T-helper 17 cell (primary cell): Measurements from ENCODE around the gene SNTG2. TPM values are rescaled to one million over a fixed set of nuclear protein-coding genes. Genes with fewer than 3 reads are reported as not detected.

Experiments used
- ATAC-seq: fragments of 150-1000 bp; cut with Tn5 transposase; 2 replicates; pipeline ENCODE4 v1.10.0; 2021; ENCODE audit warnings: mild to moderate bottlenecking, moderate library complexity
- DNase-seq, 3 donors: peaks; one replicate each; pipeline versions ENCODE4 v3.0.0 to v3.0.0-alpha.2; 2020 to 2021
- H3K9me3 ChIP-seq: one replicate; pipeline ENCODE4 v1.7.0; 2013; ENCODE audit warnings: low read length, mild to moderate bottlenecking; ENCODE audit not compliant: control insufficient read depth, poor library complexity, severe bottlenecking
- H3K27ac Mint-ChIP-seq: one replicate; pipeline ENCODE4 v1.8.0; 2022; ENCODE audit warnings: mild to moderate bottlenecking, moderate library complexity, mixed read lengths
- H3K27me3 Mint-ChIP-seq: one replicate; pipeline ENCODE4 v1.8.0; 2022; ENCODE audit warnings: mixed read lengths
- H3K36me3 Mint-ChIP-seq: one replicate; pipeline ENCODE4 v1.8.0; 2022; ENCODE audit warnings: low read depth, mixed read lengths
- H3K4me1 Mint-ChIP-seq: one replicate; pipeline ENCODE4 v1.8.0; 2022; ENCODE audit warnings: mild to moderate bottlenecking, mixed read lengths
- H3K4me3 Mint-ChIP-seq: one replicate; pipeline ENCODE4 v1.8.0; 2022; ENCODE audit warnings: mild to moderate bottlenecking, moderate library complexity, mixed read lengths
- total RNA-seq, 4 donors: library from RNA in 2 of 4; stranded (reverse) in 2 of 4; gene quantifications; one replicate each; pipeline ENCODE4 v1.2.3 and lab custom pipeline; 2022 to 2026

Gene SNTG2
- total RNA-seq, 2 donors from 2014 or later, result 2.0 to 6.3 TPM

- Mint-ChIP-seq H3K27ac (no peak overlapping the region), H3K4me1 (no peaks in the 10 kb centered on the region), H3K36me3 (no peaks in the 10 kb centered on the region), H3K4me3 (no peak overlapping the region), H3K27me3 (no peaks in the 10 kb centered on the region)
- H3K9me3 ChIP-seq, result peaks cover 4% of the 10 kb centered on the region
- ATAC-seq (no peak), DNase-seq (no peak)
Measured at GRCh38 chr2:1004398-1004797, 53.7 kb downstream of the SNTG2 start.

GRCh38 chr2:1010415-1010930, 59.8 kb downstream of the SNTG2 start:
- H3K27ac Mint-ChIP-seq, result no peak overlapping the region
- no peak overlapping the region for H3K4me3 Mint-ChIP-seq
- ATAC-seq, result no peak

GRCh38 chr2:1011006-1011405, 60.4 kb downstream of the SNTG2 start:
- no peaks in the 10 kb centered on the region for H3K9me3 ChIP-seq
- no peak for ATAC-seq
- Mint-ChIP-seq H3K4me3 (no peak overlapping the region), H3K36me3 (no peaks in the 10 kb centered on the region), H3K27me3 (peaks cover 19% of the 10 kb centered on the region), H3K27ac (no peak overlapping the region), H3K4me1 (peaks cover 10% of the 10 kb centered on the region)
- no peak for DNase-seq

More at GRCh38 chr2:1010415-1010930, 59.8 kb downstream of the SNTG2 start:
- Mint-ChIP-seq H3K36me3 (no peaks in the 10 kb centered on the region), H3K27me3 (peaks cover 19% of the 10 kb centered on the region), H3K4me1 (peaks cover 10% of the 10 kb centered on the region)
- H3K9me3 ChIP-seq, result no peaks in the 10 kb centered on the region
- DNase-seq, result no peak

GRCh38 chr2:1011985-1012384, 61.3 kb downstream of the SNTG2 start:
- H3K36me3 Mint-ChIP-seq, result no peaks in the 10 kb centered on the region
- H3K9me3 ChIP-seq, result no peaks in the 10 kb centered on the region
- peaks cover 10% of the 10 kb centered on the region for H3K4me1 Mint-ChIP-seq
- H3K4me3 Mint-ChIP-seq, result no peak overlapping the region
- no peak for ATAC-seq
- peaks cover 19% of the 10 kb centered on the region for H3K27me3 Mint-ChIP-seq
- DNase-seq, result no peak
- H3K27ac Mint-ChIP-seq, result no peak overlapping the region

GRCh38 chr2:1014802-1015201, 64.2 kb downstream of the SNTG2 start:
- Mint-ChIP-seq H3K27me3 (peaks cover 15% of the 10 kb centered on the region), H3K4me3 (no peak overlapping the region), H3K4me1 (peaks cover 12% of the 10 kb centered on the region), H3K36me3 (no peaks in the 10 kb centered on the region), H3K27ac (no peak overlapping the region)
- DNase-seq, result no peak
- no peaks in the 10 kb centered on the region for H3K9me3 ChIP-seq
- ATAC-seq, result no peak

GRCh38 chr2:1016500-1016899, 65.9 kb downstream of the SNTG2 start:
- H3K27me3 Mint-ChIP-seq, result peaks cover 5% of the 10 kb centered on the region
- H3K36me3 Mint-ChIP-seq, result no peaks in the 10 kb centered on the region
- ATAC-seq, result no peak
- no peak overlapping the region for H3K27ac Mint-ChIP-seq
- DNase-seq, result no peak
- H3K4me1 Mint-ChIP-seq, result peaks cover 5% of the 10 kb centered on the region
- no peak overlapping the region for H3K4me3 Mint-ChIP-seq
- no peaks in the 10 kb centered on the region for H3K9me3 ChIP-seq

- H3K36me3 Mint-ChIP-seq, result no peaks in the 10 kb centered on the region
- ATAC-seq, result no peak
- no peaks in the 10 kb centered on the region for H3K9me3 ChIP-seq
Measured at GRCh38 chr2:1017827-1018226, 67.2 kb downstream of the SNTG2 start.

GRCh38 chr2:1020206-1020605, 69.6 kb downstream of the SNTG2 start:
- ATAC-seq (no peak), DNase-seq (no peak)
- Mint-ChIP-seq H3K27me3 (no peaks in the 10 kb centered on the region), H3K36me3 (no peaks in the 10 kb centered on the region), H3K4me3 (no peak overlapping the region), H3K27ac (no peak overlapping the region), H3K4me1 (peaks cover 8% of the 10 kb centered on the region)
- no peaks in the 10 kb centered on the region for H3K9me3 ChIP-seq

More at GRCh38 chr2:1017827-1018226, 67.2 kb downstream of the SNTG2 start:
- DNase-seq, result no peak
- Mint-ChIP-seq H3K27me3 (no peaks in the 10 kb centered on the region), H3K27ac (peak overlapping the region; percentile 19), H3K4me1 (peaks cover 7% of the 10 kb centered on the region), H3K4me3 (no peak overlapping the region)

GRCh38 chr2:1022178-1022577, 71.5 kb downstream of the SNTG2 start:
- H3K4me1 Mint-ChIP-seq, result peaks cover 8% of the 10 kb centered on the region

GRCh38 chr2:1024981-1025380, 74.3 kb downstream of the SNTG2 start:
- Mint-ChIP-seq H3K27me3 (no peaks in the 10 kb centered on the region), H3K4me1 (peaks cover 3% of the 10 kb centered on the region), H3K4me3 (no peak overlapping the region), H3K27ac (no peak overlapping the region), H3K36me3 (peaks cover 3% of the 10 kb centered on the region)
- ATAC-seq (no peak), DNase-seq (no peak)
- H3K9me3 ChIP-seq, result no peaks in the 10 kb centered on the region

More at GRCh38 chr2:1022178-1022577, 71.5 kb downstream of the SNTG2 start:
- DNase-seq (no peak), ATAC-seq (no peak)
- no peaks in the 10 kb centered on the region for H3K9me3 ChIP-seq
- no peak overlapping the region for H3K4me3 Mint-ChIP-seq
- H3K36me3 Mint-ChIP-seq, result peaks cover 3% of the 10 kb centered on the region
- no peak overlapping the region for H3K27ac Mint-ChIP-seq
- no peaks in the 10 kb centered on the region for H3K27me3 Mint-ChIP-seq

GRCh38 chr2:1026141-1026540, 75.5 kb downstream of the SNTG2 start:
- H3K27ac Mint-ChIP-seq, result no peak overlapping the region
- peaks cover 3% of the 10 kb centered on the region for H3K4me1 Mint-ChIP-seq
- no peaks in the 10 kb centered on the region for H3K27me3 Mint-ChIP-seq
- DNase-seq (no peak), ATAC-seq (no peak)
- H3K4me3 Mint-ChIP-seq, result no peak overlapping the region
- H3K36me3 Mint-ChIP-seq, result peaks cover 3% of the 10 kb centered on the region
- no peaks in the 10 kb centered on the region for H3K9me3 ChIP-seq

GRCh38 chr2:1028831-1029230, 78.2 kb downstream of the SNTG2 start:
- Mint-ChIP-seq H3K27me3 (no peaks in the 10 kb centered on the region), H3K4me3 (no peak overlapping the region)
- no peak for ATAC-seq

GRCh38 chr2:1032030-1032429, 81.4 kb downstream of the SNTG2 start:
- H3K4me3 Mint-ChIP-seq, result peak overlapping the region; percentile 88
- no peaks in the 10 kb centered on the region for H3K27me3 Mint-ChIP-seq
- H3K27ac Mint-ChIP-seq, result peak overlapping the region; percentile 70
- DNase-seq (no peak), ATAC-seq (peak; percentile 56)
- H3K9me3 ChIP-seq, result no peaks in the 10 kb centered on the region
- H3K4me1 Mint-ChIP-seq, result peaks cover 6% of the 10 kb centered on the region
- no peaks in the 10 kb centered on the region for H3K36me3 Mint-ChIP-seq

More at GRCh38 chr2:1028831-1029230, 78.2 kb downstream of the SNTG2 start:
- no peak for DNase-seq
- H3K9me3 ChIP-seq, result no peaks in the 10 kb centered on the region
- Mint-ChIP-seq H3K36me3 (peaks cover 3% of the 10 kb centered on the region), H3K4me1 (peaks cover 6% of the 10 kb centered on the region), H3K27ac (no peak overlapping the region)

GRCh38 chr2:1033069-1033468, 82.4 kb downstream of the SNTG2 start:
- peak overlapping the region; percentile 88 for H3K4me3 Mint-ChIP-seq
- DNase-seq (no peak), ATAC-seq (no peak)
- no peaks in the 10 kb centered on the region for H3K27me3 Mint-ChIP-seq
- no peaks in the 10 kb centered on the region for H3K36me3 Mint-ChIP-seq
- H3K27ac Mint-ChIP-seq, result peak overlapping the region; percentile 70
- peaks cover 6% of the 10 kb centered on the region for H3K4me1 Mint-ChIP-seq
- H3K9me3 ChIP-seq, result no peaks in the 10 kb centered on the region
